Activated naive CD4-positive, alpha-beta T cell treated with anti-CD3 and anti-CD28 coated beads, Interleukin-2, amount 10 ng/mL, durations not matched to agents 7 days and 5 days (primary cell): ENCODE measurements around the gene CYB561D2.

ENCODE experiments used
- CTCF ChIA-PET: fragments of 350-600 bp; sonication (Branson Sonifier 250); formaldehyde crosslinking; loops from one replicate; lab custom pipeline; 2021; ENCODE audit warnings: antibody characterized with exemption; lab: Charles Lee
- DNase-seq: peaks from one replicate; pipeline ENCODE4 v3.0.0-alpha.2; 2020
- H3K27ac Mint-ChIP-seq: one replicate; pipeline ENCODE4 v1.8.0; 2021; ENCODE audit warnings: mild to moderate bottlenecking, moderate library complexity, mixed read lengths
- H3K27me3 Mint-ChIP-seq: one replicate; pipeline ENCODE4 v1.8.0; 2021; ENCODE audit warnings: mild to moderate bottlenecking, mixed read lengths
- H3K36me3 Mint-ChIP-seq: one replicate; pipeline ENCODE4 v1.8.0; 2021; ENCODE audit warnings: mixed read lengths
- H3K4me1 Mint-ChIP-seq: one replicate; pipeline ENCODE4 v1.8.0; 2021; ENCODE audit warnings: mixed read lengths
- H3K4me3 Mint-ChIP-seq: one replicate; pipeline ENCODE4 v1.8.0; 2021; ENCODE audit warnings: mild to moderate bottlenecking, moderate library complexity, mixed read lengths
- H3K9me3 Mint-ChIP-seq: one replicate; pipeline ENCODE4 v1.8.0; 2021; ENCODE audit warnings: mixed read lengths

CYB561D2 gene

GRCh38 chr3:50389414-50389767, 38.7 kb downstream of the CYB561D2 start:
- CTCF ChIA-PET, result interaction anchor here (1.7 kb wide), 1 partner anchor 153 kb away, joined by 3 read pairs; no protein-coding TSS in a partner anchor
- no peak for DNase-seq
- H3K4me1 Mint-ChIP-seq, result no peaks in the 10 kb centered on the region
- H3K9me3 Mint-ChIP-seq, result no peaks in the 10 kb centered on the region
- H3K27ac Mint-ChIP-seq, result no peak overlapping the region
- no peaks in the 10 kb centered on the region for H3K36me3 Mint-ChIP-seq
- no peak overlapping the region for H3K4me3 Mint-ChIP-seq
- peaks cover 9% of the 10 kb centered on the region for H3K27me3 Mint-ChIP-seq

- H3K36me3 Mint-ChIP-seq, result no peaks in the 10 kb centered on the region
- H3K4me3 Mint-ChIP-seq, result no peak overlapping the region
- no peak for DNase-seq
- no peaks in the 10 kb centered on the region for H3K9me3 Mint-ChIP-seq
- CTCF ChIA-PET, result interaction anchor here (0.8 to 1.7 kb wide), 2 partner anchors 40 to 152 kb away, joined by 3 read pairs; partner anchors contain the start of genes CYB561D2 and NPRL2
- no peak overlapping the region for H3K27ac Mint-ChIP-seq
- peaks cover 9% of the 10 kb centered on the region for H3K27me3 Mint-ChIP-seq
- H3K4me1 Mint-ChIP-seq, result no peaks in the 10 kb centered on the region
Measured at GRCh38 chr3:50390508-50391224, 40.0 kb downstream of the CYB561D2 start.

GRCh38 chr3:50392101-50392715, 41.5 kb downstream of the CYB561D2 start:
- H3K36me3 Mint-ChIP-seq, result no peaks in the 10 kb centered on the region
- H3K9me3 Mint-ChIP-seq, result no peaks in the 10 kb centered on the region
- no peak overlapping the region for H3K4me3 Mint-ChIP-seq
- no peak overlapping the region for H3K27ac Mint-ChIP-seq
- DNase-seq, result no peak
- CTCF ChIA-PET, result interaction anchor here (1.0 kb wide), 1 partner anchor 150 kb away, joined by 3 read pairs; no protein-coding TSS in a partner anchor
- peaks cover 1% of the 10 kb centered on the region for H3K27me3 Mint-ChIP-seq
- H3K4me1 Mint-ChIP-seq, result no peaks in the 10 kb centered on the region

- no peaks in the 10 kb centered on the region for H3K9me3 Mint-ChIP-seq
- no peaks in the 10 kb centered on the region for H3K4me1 Mint-ChIP-seq
- H3K4me3 Mint-ChIP-seq, result no peak overlapping the region
- H3K27me3 Mint-ChIP-seq, result no peaks in the 10 kb centered on the region
- no peak for DNase-seq
- no peaks in the 10 kb centered on the region for H3K36me3 Mint-ChIP-seq
- CTCF ChIA-PET, result interaction anchor here (1.0 kb wide), 1 partner anchor 149 kb away, joined by 3 read pairs; no protein-coding TSS in a partner anchor
- H3K27ac Mint-ChIP-seq, result no peak overlapping the region
Measured at GRCh38 chr3:50393061-50393460, 42.4 kb downstream of the CYB561D2 start.

GRCh38 chr3:50395070-50395860, 44.6 kb downstream of the CYB561D2 start:
- Mint-ChIP-seq H3K9me3 (no peaks in the 10 kb centered on the region), H3K36me3 (no peaks in the 10 kb centered on the region), H3K27me3 (no peaks in the 10 kb centered on the region), H3K4me3 (no peak overlapping the region), H3K4me1 (no peaks in the 10 kb centered on the region), H3K27ac (no peak overlapping the region)
- CTCF ChIA-PET, result interaction anchor here (1.4 kb wide), 1 partner anchor 39 kb away, joined by 3 read pairs; no protein-coding TSS in a partner anchor
- no peak for DNase-seq

- no peak for DNase-seq
- Mint-ChIP-seq H3K27me3 (no peaks in the 10 kb centered on the region), H3K4me1 (no peaks in the 10 kb centered on the region), H3K36me3 (no peaks in the 10 kb centered on the region), H3K4me3 (no peak overlapping the region), H3K27ac (no peak overlapping the region), H3K9me3 (no peaks in the 10 kb centered on the region)
- CTCF ChIA-PET, result no interaction called here
Measured at GRCh38 chr3:50396502-50396901, 45.8 kb downstream of the CYB561D2 start.

- no peak overlapping the region for H3K4me3 Mint-ChIP-seq
- no peaks in the 10 kb centered on the region for H3K9me3 Mint-ChIP-seq
- no peak overlapping the region for H3K27ac Mint-ChIP-seq
- CTCF ChIA-PET, result no interaction called here
- no peak for DNase-seq
- no peaks in the 10 kb centered on the region for H3K36me3 Mint-ChIP-seq
- peaks cover 15% of the 10 kb centered on the region for H3K27me3 Mint-ChIP-seq
- H3K4me1 Mint-ChIP-seq, result no peaks in the 10 kb centered on the region
Measured at GRCh38 chr3:50401978-50402595, 51.4 kb downstream of the CYB561D2 start.
